Aorta (tissue), 4 donors: Measurements from ENCODE around the gene XDH. TPM values are rescaled to one million over a fixed set of nuclear protein-coding genes. Genes with fewer than 3 reads are reported as not detected.

Source experiments
- polyA plus RNA-seq, 2 donors: library from polyadenylated mRNA; stranded (reverse); fragments of 200-250 nt; gene quantifications; one replicate each; pipeline ENCODE4 v1.2.3, GENCODE V29; 2013
- total RNA-seq, 2 donors: library from RNA; stranded (reverse); fragmentation: NEBNext Ultra II Directional; extraction: Animal tissue kit (Norgen Biotek cat#: 25700); gene quantifications; one replicate each; pipeline ENCODE4 v1.2.1, GENCODE V29; 2021
- donor health status: healthy with polysubstance abuse.
- donor health status: Bipolar disorder and iron deficiency.
- donor health status: DM: no; HTN: no; CAD: no.
- donor health status: DM: yes; HTN: yes; CAD: no.

XDH gene
- total and polyA plus RNA-seq, 4 donors = 0.03 to 5.0 TPM; not detected in 2

Other genes with a start within 250 kb of the XDH start
- under 1 TPM; 0.21 to 0.29 TPM for gene CAPN14, start 197.2 kb downstream of the XDH start, total RNA-seq
- gene CAPN14, start 197.2 kb downstream of the XDH start, polyA plus RNA-seq = under 1 TPM in 1 of 2 donors, not detected in 1; 0.18 TPM
- gene EHD3, start 180.6 kb downstream of the XDH start, total RNA-seq = 10 to 100 TPM; 19.8 to 28.8 TPM
- gene EHD3, start 180.6 kb downstream of the XDH start, polyA plus RNA-seq = 10 to 100 TPM; 14.0 to 16.4 TPM
- gene SRD5A2, start 166.2 kb upstream of the XDH start, total RNA-seq = not detected
- gene SRD5A2, start 166.2 kb upstream of the XDH start, polyA plus RNA-seq = not detected